NK-92 treated with Interleukin-12 subunit alpha and Interleukin-12 subunit beta, amount 100 ng/mL, for 24 hours (cell line): ENCODE measurements around the gene CNTFR.

Experiments used
- DNase-seq: peaks from one replicate; lab custom pipeline; 2025; lab: John Stamatoyannopoulos, UW

Gene CNTFR

GRCh38 chr9:34620061-34620994, 30.8 kb upstream of the CNTFR start, which contains the start of gene DCTN3:
Gene DCTN3 (minus strand): TSS chr9:34620495. CDS start chr9:34620464, 31 bp downstream.
- peak; percentile 83 for DNase-seq

GRCh38 chr9:34615132-34615531, 25.6 kb upstream of the CNTFR start:
- DNase-seq: no peak

- DNase-seq: peak; percentile 64
Observed at GRCh38 chr9:34612788-34613390, 23.4 kb upstream of the CNTFR start.

- DNase-seq: peak; percentile 69
Observed at GRCh38 chr9:34611811-34612787, 22.6 kb upstream of the CNTFR start, which contains the start of gene RPP25L. Gene RPP25L (minus strand): TSS chr9:34612097. CDS start chr9:34611296, 801 bp downstream.

- DNase-seq: no peak
Observed at GRCh38 chr9:34611251-34611810, 21.8 kb upstream of the CNTFR start.

GRCh38 chr9:34610434-34611206, 21.1 kb upstream of the CNTFR start:
- no peak for DNase-seq

- no peak for DNase-seq
Observed at GRCh38 chr9:34607331-34607730, 17.8 kb upstream of the CNTFR start.

- no peak for DNase-seq
Observed at GRCh38 chr9:34606905-34607304, 17.4 kb upstream of the CNTFR start.

- no peak for DNase-seq
Observed at GRCh38 chr9:34606190-34606589, 16.7 kb upstream of the CNTFR start.

GRCh38 chr9:34603610-34604231, 14.2 kb upstream of the CNTFR start:
- DNase-seq: peak; percentile 42

- no peak for DNase-seq
Observed at GRCh38 chr9:34601937-34602573, 12.5 kb upstream of the CNTFR start.

GRCh38 chr9:34600908-34601307, 11.4 kb upstream of the CNTFR start:
- DNase-seq: no peak

GRCh38 chr9:34599546-34599945, 10.0 kb upstream of the CNTFR start:
- no peak for DNase-seq

GRCh38 chr9:34594177-34594576, 4.7 kb upstream of the CNTFR start:
- no peak for DNase-seq

GRCh38 chr9:34592895-34593601, 3.5 kb upstream of the CNTFR start:
- DNase-seq: no peak

- DNase-seq: no peak
Observed at GRCh38 chr9:34591917-34592866, 2.7 kb upstream of the CNTFR start.

- DNase-seq: no peak
Observed at GRCh38 chr9:34591248-34591916, 1.9 kb upstream of the CNTFR start.
